ENCODE data around the gene KIF17. TPM values are rescaled to one million over a fixed set of nuclear protein-coding genes. Genes with fewer than 3 reads are reported as not detected.

KIF17 gene
- total and polyA plus RNA-seq, 2 of the 4 experiments (the other 2 are of a cell fraction) = 4.5 to 5.7 TPM

DNA sequence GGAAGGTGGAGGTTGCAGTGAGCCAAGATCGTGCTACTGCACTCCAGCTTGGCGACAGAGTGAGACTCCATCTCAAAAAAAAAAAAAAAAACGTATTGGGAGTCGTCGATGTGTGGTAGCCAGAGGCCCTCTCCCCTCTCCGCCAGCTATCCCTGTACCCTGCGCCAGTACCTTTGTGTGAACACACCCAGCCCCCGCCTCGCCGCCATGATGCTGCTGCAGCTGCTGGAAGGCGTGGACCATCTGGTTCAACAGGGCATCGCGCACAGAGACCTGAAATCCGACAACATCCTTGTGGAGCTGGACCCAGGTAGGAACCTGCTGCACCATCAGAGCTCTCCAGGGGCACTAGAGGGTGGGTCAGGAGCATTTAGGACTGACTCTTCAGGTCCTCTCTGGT lies 72.4 kb downstream of the KIF17 start:
- Histone ChIP-seq H3K9ac (ENCODE audit: low read depth, low read length) (no peak overlapping the region), H3K4me1 (ENCODE audit: control insufficient read depth, insufficient read depth, low read length) (no peaks in the 10 kb centered on the region), H3K9me1 (ENCODE audit: insufficient read depth, low read length) (no peaks in the 10 kb centered on the region), H4K5ac (ENCODE audit: low read depth, low read length) (no peak overlapping the region), H3K36me3 (ENCODE audit: control insufficient read depth, insufficient read depth, low read length) (peaks cover 52% of the 10 kb centered on the region), H3K79me1 (ENCODE audit: low read depth in 1 of 2, low read length in 2 of 2) (no peaks in the 10 kb centered on the region; a peak in 1 of 4 replicates), H2AFZ (replicated peaks; ENCODE audit: low read length, poor library complexity) (no peak overlapping the region), H3K56ac (ENCODE audit: extremely low read depth, insufficient read depth, low read length) (no peak overlapping the region), H3K27ac (ENCODE audit: insufficient read depth, low read length) (no peak overlapping the region), H3K4me2 (ENCODE audit: low read depth, low read length) (no peak overlapping the region), H3K18ac (ENCODE audit: low read depth, low read length) (no peak overlapping the region), H4K91ac (ENCODE audit: insufficient read depth, low read depth, low read length) (no peak overlapping the region), H2BK5ac (ENCODE audit: low read depth, low read length, poor library complexity, severe bottlenecking) (no peak overlapping the region), H2BK15ac (ENCODE audit: low read depth, low read length) (no peak overlapping the region), H3K4ac (ENCODE audit: low read depth, low read length) (no peak overlapping the region), H2AK5ac (ENCODE audit: low read depth, low read length) (no peak overlapping the region), H3K14ac (replicated peaks; ENCODE audit: low read depth, low read length) (no peak overlapping the region), H2BK20ac (ENCODE audit: low read depth, low read length) (no peak overlapping the region), H3K23ac (ENCODE audit: low read depth, low read length) (no peak overlapping the region), H4K20me1 (ENCODE audit: insufficient read depth, low read length) (no peaks in the 10 kb centered on the region; the same call in 1 of the 2 replicates), H4K8ac (ENCODE audit: low read depth in 2 of 2, low read length in 2 of 2) (no peak overlapping the region), H2AK9ac (replicated peaks; ENCODE audit: low read depth, low read length, poor library complexity) (no peak overlapping the region), H3K9me3 (ENCODE audit: control insufficient read depth, insufficient read depth, low read length) (no peaks in the 10 kb centered on the region), H2BK120ac (ENCODE audit: low read depth, low read length) (no peak overlapping the region), H3K4me3 (ENCODE audit: insufficient read depth, low read depth, low read length) (no peak overlapping the region), H3K27me3 (ENCODE audit: control insufficient read depth, insufficient read depth, low read length) (no peaks in the 10 kb centered on the region)
- 94% methylated on average over 3 of the region's 14 CpGs; no CpG with 5 or more reads in 1 of the 2 experiments for WGBS, 2 experiments (ENCODE audit: extremely low coverage in 2 of 2, insufficient read length in 1 of 2)
- TF ChIP-seq ELK1 (IDR thresholded peaks at IDR 0.05; ENCODE audit: borderline replicate concordance, low read depth, low read length) (no peak), RFX5 (IDR thresholded peaks at IDR 0.05; ENCODE audit: low read depth, low read length) (no peak)
- in situ Hi-C loops (cut with MboI; ENCODE audit: low sequenced_read_pairs) (loop anchor here (25.0 kb wide), 1 partner anchor 433 kb away; no protein-coding TSS in a partner anchor), dilution Hi-C loops (cut with HindIII; ENCODE audit: low sequenced_read_pairs, unreplicated experiment) (no loop called here), intact Hi-C loops (cut with micrococcal nuclease) (no loop called here)
- ATAC-seq (ENCODE audit: low read depth) (no peak), DNase-seq (no peak)
- POLR2A ChIA-PET (ENCODE audit: unreplicated experiment) = no interaction called here
- CTCF ChIA-PET = no interaction called here
- no TSS peak for BruUV-seq (replicated peaks)

Measured in IMR-90 (cell line).